CD4-positive, alpha-beta T cell treated with Interleukin-10 for 1 hour (primary cell): ENCODE data around the gene CLHC1.

Experiments used
- DNase-seq: peaks from one replicate; pipeline ENCODE4 v3.0.0-alpha.2; 2020

CLHC1 gene

GRCh38 chr2:55168221-55169154 lies 63.6 kb downstream of the CLHC1 start:
- DNase-seq, result peak; percentile 67

GRCh38 chr2:55165626-55166025 lies 66.5 kb downstream of the CLHC1 start:
- DNase-seq, result no peak

GRCh38 chr2:55164534-55165480 lies 67.3 kb downstream of the CLHC1 start:
- no peak for DNase-seq

- DNase-seq, result no peak
Measured at GRCh38 chr2:55163941-55164390, 68.1 kb downstream of the CLHC1 start.

- DNase-seq, result no peak
Measured at GRCh38 chr2:55163274-55163721, 68.8 kb downstream of the CLHC1 start.

GRCh38 chr2:55162284-55163006 lies 69.6 kb downstream of the CLHC1 start:
- no peak for DNase-seq

GRCh38 chr2:55161295-55162210 lies 70.5 kb downstream of the CLHC1 start:
- no peak for DNase-seq

GRCh38 chr2:55160422-55160821 lies 71.7 kb downstream of the CLHC1 start:
- DNase-seq, result no peak

GRCh38 chr2:55159752-55160151 lies 72.3 kb downstream of the CLHC1 start:
- no peak for DNase-seq

GRCh38 chr2:55159037-55159651 lies 72.9 kb downstream of the CLHC1 start:
- DNase-seq, result no peak

- no peak for DNase-seq
Measured at GRCh38 chr2:55158111-55158814, 73.8 kb downstream of the CLHC1 start.

GRCh38 chr2:55157474-55157884 lies 74.6 kb downstream of the CLHC1 start:
- no peak for DNase-seq

- DNase-seq, result no peak
Measured at GRCh38 chr2:55156984-55157383, 75.1 kb downstream of the CLHC1 start.

GRCh38 chr2:55156326-55156725 lies 75.8 kb downstream of the CLHC1 start:
- DNase-seq, result no peak

GRCh38 chr2:55155764-55156281 lies 76.3 kb downstream of the CLHC1 start:
- DNase-seq, result no peak

- no peak for DNase-seq
Measured at GRCh38 chr2:55155206-55155605, 76.9 kb downstream of the CLHC1 start.

GRCh38 chr2:55154525-55155030 lies 77.5 kb downstream of the CLHC1 start:
- DNase-seq, result no peak

- DNase-seq, result no peak
Measured at GRCh38 chr2:55153584-55154299, 78.4 kb downstream of the CLHC1 start.
